Measurements from ENCODE around the gene ZNF567. TPM values are rescaled to one million over a fixed set of nuclear protein-coding genes. Genes with fewer than 3 reads are reported as not detected.
"Not testable (repeated sequence)": the region's sequence is repeated elsewhere in the genome, so short reads cannot be mapped to it uniquely, and the experiment has no call there.

Gene ZNF567
- total RNA-seq, 2 experiments from 2014 or later: 7.3 to 7.6 TPM

GRCh38 chr19:36707134-36707533 is 19.7 kb downstream of the ZNF567 start:
- no peak for TF ChIP-seq CTCF (IDR thresholded peaks at IDR 0.05)
- intact Hi-C loops (cut with DNase I, micrococcal nuclease): no loop called here
- no peaks in the 10 kb centered on the region for H3K27me3 Mint-ChIP-seq
- peaks cover 17% of the 10 kb centered on the region for H3K9me3 Mint-ChIP-seq
- Histone ChIP-seq H3K4me3 (ENCODE audit: low read length) (no peak overlapping the region), H3K9me3 (ENCODE audit: control insufficient read depth in 1 of 2, insufficient read depth in 1 of 2, low read length in 2 of 2) (peaks cover 48 to 84% of the 10 kb centered on the region in 2 experiments), H3K36me3 (ENCODE audit: insufficient read depth, low read length) (peaks cover 29% of the 10 kb centered on the region), H3K4me1 (ENCODE audit: insufficient read depth, low read length) (no peaks in the 10 kb centered on the region), H3K27ac (ENCODE audit: low read depth in 1 of 2, low read length in 2 of 2) (no peak overlapping the region), H3K27me3 (ENCODE audit: control insufficient read depth in 1 of 2, insufficient read depth in 2 of 2, low read length in 2 of 2) (no peaks in the 10 kb centered on the region)
- no peaks in the 10 kb centered on the region for H3K4me1 Mint-ChIP-seq (ENCODE audit: low read depth)
- POLR2A ChIA-PET: interaction anchor here (0.6 kb wide), 1 partner anchor 197 kb away, joined by 4 read pairs; no protein-coding TSS in a partner anchor
- H3K36me3 Mint-ChIP-seq (ENCODE audit: low read depth): peaks cover 94% of the 10 kb centered on the region
- no peak overlapping the region for H3K4me3 Mint-ChIP-seq
- CTCF ChIA-PET: no interaction called here
- ATAC-seq (ENCODE audit: poor library complexity) (no peak), DNase-seq (no peak)
- H3K27ac Mint-ChIP-seq: no peak overlapping the region

DNA sequence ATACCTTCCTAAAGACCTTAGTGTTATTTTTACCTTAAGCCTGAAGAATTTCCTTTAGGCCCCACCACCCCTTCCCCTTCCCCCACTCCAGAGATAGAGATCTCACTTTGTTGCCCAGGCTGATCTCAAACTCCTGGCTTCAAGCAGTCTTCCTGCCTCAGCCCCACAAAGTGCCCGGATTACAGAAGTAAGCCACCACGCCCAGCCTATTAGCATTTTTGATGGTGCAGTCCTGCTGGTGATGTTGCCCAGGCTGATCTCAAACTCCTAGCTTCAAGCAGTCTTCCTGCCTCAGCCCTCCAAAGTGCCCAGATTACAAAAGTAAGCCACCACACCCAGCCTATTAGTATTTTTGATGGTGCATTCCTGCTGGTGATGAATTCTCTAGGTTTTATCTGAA is 22.0 kb downstream of the ZNF567 start:
- H3K36me3 Mint-ChIP-seq (ENCODE audit: low read depth): peaks cover 100% of the 10 kb centered on the region
- intact Hi-C loops (cut with DNase I, micrococcal nuclease): no loop called here
- no peaks in the 10 kb centered on the region for H3K4me1 ChIP-seq (ENCODE audit: insufficient read depth, low read length)
- H3K9me3 Mint-ChIP-seq: peaks cover 20% of the 10 kb centered on the region
- H3K4me3 ChIP-seq (ENCODE audit: low read length): no peak overlapping the region
- peaks cover 54 to 98% of the 10 kb centered on the region in 2 experiments for H3K9me3 ChIP-seq (ENCODE audit: control insufficient read depth in 1 of 2, insufficient read depth in 1 of 2, low read length in 2 of 2)
- H3K27ac Mint-ChIP-seq: no peak overlapping the region
- no peaks in the 10 kb centered on the region for H3K4me1 Mint-ChIP-seq (ENCODE audit: low read depth)
- DNase-seq (no peak), ATAC-seq (ENCODE audit: poor library complexity) (no peak)
- ChIA-PET POLR2A (interaction anchor here (0.6 kb wide), 1 partner anchor 290 kb away, joined by 3 read pairs; no protein-coding TSS in a partner anchor), CTCF (no interaction called here)
- H3K27me3 Mint-ChIP-seq: no peaks in the 10 kb centered on the region
- no peak for TF ChIP-seq CTCF (IDR thresholded peaks at IDR 0.05)
- H3K27me3 ChIP-seq (ENCODE audit: control insufficient read depth in 1 of 2, insufficient read depth in 2 of 2, low read length in 2 of 2): no peaks in the 10 kb centered on the region
- peaks cover 51% of the 10 kb centered on the region for H3K36me3 ChIP-seq (ENCODE audit: insufficient read depth, low read length)
- H3K27ac ChIP-seq (ENCODE audit: low read depth in 1 of 2, low read length in 2 of 2): no peak overlapping the region
- no peak overlapping the region for H3K4me3 Mint-ChIP-seq

DNA sequence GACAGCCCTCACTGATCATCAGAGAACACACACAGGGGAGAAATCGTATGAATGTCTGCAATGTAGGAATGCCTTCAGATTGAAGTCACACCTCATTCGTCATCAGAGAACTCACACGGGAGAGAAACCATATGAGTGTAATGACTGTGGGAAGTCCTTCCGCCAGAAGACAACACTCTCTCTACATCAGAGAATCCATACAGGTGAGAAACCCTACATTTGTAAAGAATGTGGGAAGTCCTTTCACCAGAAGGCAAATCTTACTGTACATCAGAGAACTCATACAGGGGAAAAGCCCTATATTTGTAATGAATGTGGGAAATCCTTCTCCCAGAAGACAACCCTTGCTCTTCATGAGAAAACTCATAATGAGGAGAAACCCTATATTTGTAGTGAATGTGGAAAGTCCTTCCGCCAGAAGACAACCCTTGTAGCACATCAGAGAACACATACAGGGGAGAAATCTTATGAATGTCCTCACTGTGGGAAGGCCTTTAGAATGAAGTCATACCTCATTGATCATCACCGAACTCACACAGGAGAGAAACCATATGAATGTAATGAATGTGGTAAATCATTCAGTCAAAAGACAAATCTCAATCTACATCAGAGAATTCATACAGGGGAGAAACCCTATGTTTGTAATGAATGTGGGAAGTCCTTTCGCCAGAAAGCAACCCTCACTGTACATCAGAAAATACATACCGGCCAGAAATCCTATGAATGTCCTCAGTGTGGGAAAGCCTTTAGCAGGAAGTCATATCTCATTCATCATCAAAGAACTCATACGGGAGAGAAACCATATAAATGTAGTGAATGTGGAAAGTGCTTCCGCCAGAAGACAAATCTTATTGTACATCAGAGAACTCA is 32.5 kb downstream of the ZNF567 start:
- H3K4me3 ChIP-seq (ENCODE audit: low read length): no peak overlapping the region
- no peak for TF ChIP-seq CTCF (IDR thresholded peaks at IDR 0.05)
- H3K9me3 ChIP-seq (ENCODE audit: control insufficient read depth in 1 of 2, insufficient read depth in 1 of 2, low read length in 2 of 2): peaks cover 55 to 91% of the 10 kb centered on the region in 2 experiments
- H3K36me3 ChIP-seq (ENCODE audit: insufficient read depth, low read length): peaks cover 48% of the 10 kb centered on the region
- Mint-ChIP-seq H3K27ac (no peak overlapping the region), H3K36me3 (ENCODE audit: low read depth) (peaks cover 82% of the 10 kb centered on the region), H3K27me3 (no peaks in the 10 kb centered on the region), H3K4me3 (no peak overlapping the region), H3K9me3 (peaks cover 18% of the 10 kb centered on the region), H3K4me1 (ENCODE audit: low read depth) (no peaks in the 10 kb centered on the region)
- DNase-seq (no peak), ATAC-seq (ENCODE audit: poor library complexity) (no peak)
- intact Hi-C loops (cut with DNase I, micrococcal nuclease): no loop called here
- ChIA-PET POLR2A (no interaction called here), CTCF (no interaction called here)
- H3K4me1 ChIP-seq (ENCODE audit: insufficient read depth, low read length): no peaks in the 10 kb centered on the region
- no peak overlapping the region for H3K27ac ChIP-seq (ENCODE audit: low read depth in 1 of 2, low read length in 2 of 2)
- no peaks in the 10 kb centered on the region for H3K27me3 ChIP-seq (ENCODE audit: control insufficient read depth in 1 of 2, insufficient read depth in 2 of 2, low read length in 2 of 2)

DNA sequence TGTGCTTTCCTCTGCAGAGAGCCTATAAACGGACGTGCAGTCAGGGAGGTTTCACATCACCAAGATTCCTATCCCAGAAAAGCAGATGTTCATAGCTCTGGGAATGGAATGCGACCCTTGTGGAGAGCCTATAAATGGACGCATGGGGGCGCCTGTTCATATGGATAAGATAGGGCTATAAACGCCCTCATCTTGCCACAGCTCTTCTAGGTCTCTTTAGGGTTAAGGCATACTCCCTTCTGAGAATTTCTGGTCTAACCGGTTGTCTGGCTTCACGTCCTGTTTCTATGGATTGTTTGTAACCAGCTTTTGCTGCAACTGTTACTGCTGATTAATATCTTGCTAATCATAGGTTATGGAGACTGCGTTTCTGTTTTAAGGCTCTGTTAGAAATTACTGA is 48.8 kb downstream of the ZNF567 start:
- H3K27ac ChIP-seq (ENCODE audit: low read depth in 1 of 2, low read length in 2 of 2); intact Hi-C loops (cut with DNase I, micrococcal nuclease); H3K36me3 ChIP-seq (ENCODE audit: insufficient read depth, low read length); H3K27me3 ChIP-seq (ENCODE audit: control insufficient read depth in 1 of 2, insufficient read depth in 2 of 2, low read length in 2 of 2); DNase-seq; H3K27ac Mint-ChIP-seq; H3K27me3 Mint-ChIP-seq; H3K4me3 Mint-ChIP-seq; POLR2A ChIA-PET; ATAC-seq (ENCODE audit: poor library complexity); H3K4me1 Mint-ChIP-seq (ENCODE audit: low read depth); H3K4me1 ChIP-seq (ENCODE audit: insufficient read depth, low read length); CTCF ChIA-PET; H3K4me3 ChIP-seq (ENCODE audit: low read length): not testable (repeated sequence)
- H3K9me3 Mint-ChIP-seq: peaks cover 25% of the 10 kb centered on the region
- peaks cover 58 to 91% of the 10 kb centered on the region in 2 experiments for H3K9me3 ChIP-seq (ENCODE audit: control insufficient read depth in 1 of 2, insufficient read depth in 1 of 2, low read length in 2 of 2)
- peaks cover 94% of the 10 kb centered on the region for H3K36me3 Mint-ChIP-seq (ENCODE audit: low read depth)

All from CD4-positive, alpha-beta T cell (primary cell).